Measurements from ENCODE around the gene ZNF276.
"Not testable (repeated sequence)": the region's sequence is repeated elsewhere in the genome, so short reads cannot be mapped to it uniquely, and the experiment has no call there.

The ZNF276 gene

DNA sequence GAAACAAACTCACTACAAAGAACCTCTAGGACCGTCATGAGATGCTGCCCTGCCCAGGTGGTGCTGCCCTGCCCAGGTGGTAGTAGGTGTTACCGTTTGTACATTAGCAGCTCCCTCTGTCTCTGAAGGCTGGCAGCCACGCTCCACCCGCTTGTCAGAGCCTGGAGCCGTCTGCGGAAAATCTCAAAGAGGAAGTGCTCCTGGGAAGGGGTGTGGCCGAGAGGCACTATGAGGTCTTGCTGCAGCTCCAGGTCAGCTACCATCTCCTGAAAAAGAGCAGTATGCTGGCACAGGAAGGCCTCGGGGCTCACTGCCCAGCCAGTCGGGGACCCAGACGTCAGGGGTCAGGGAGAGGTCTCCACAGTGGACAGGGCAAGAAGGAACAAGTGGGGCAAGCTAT, 28.3 kb downstream of the ZNF276 start:
- no peak overlapping the region for H3K27ac ChIP-seq (ENCODE audit: insufficient read depth, low read depth, low read length, poor library complexity, severe bottlenecking)
- no peaks in the 10 kb centered on the region for H3K9me3 ChIP-seq (ENCODE audit: control insufficient read depth, low read length)
- H3K4me1 ChIP-seq (ENCODE audit: control insufficient read depth, insufficient read depth, low read length) = no peaks in the 10 kb centered on the region
- peaks cover 14% of the 10 kb centered on the region for H3K36me3 ChIP-seq (ENCODE audit: control insufficient read depth, insufficient read depth, low read length)
- WGBS, 2 experiments = 93 to 94% methylated on average over 10 of the region's 10 CpGs
- no peak overlapping the region for H3K4me3 ChIP-seq (ENCODE audit: insufficient read depth, low read depth, low read length)
- no peaks in the 10 kb centered on the region for H3K27me3 ChIP-seq (ENCODE audit: control insufficient read depth, insufficient read depth, low read length, poor library complexity, severe bottlenecking)

- Histone ChIP-seq H3K4me3 (ENCODE audit: insufficient read depth, low read depth, low read length) (no peak overlapping the region), H3K4me1 (ENCODE audit: control insufficient read depth, insufficient read depth, low read length) (no peaks in the 10 kb centered on the region), H3K36me3 (ENCODE audit: control insufficient read depth, insufficient read depth, low read length) (peaks cover 26% of the 10 kb centered on the region), H3K27ac (ENCODE audit: insufficient read depth, low read depth, low read length, poor library complexity, severe bottlenecking) (no peak overlapping the region), H3K9me3 (ENCODE audit: control insufficient read depth, low read length) (no peaks in the 10 kb centered on the region), H3K27me3 (ENCODE audit: control insufficient read depth, insufficient read depth, low read length, poor library complexity, severe bottlenecking) (no peaks in the 10 kb centered on the region)
- 92 to 93% methylated on average over 26 of the region's 26 CpGs for WGBS, 2 experiments
These were observed 38.5 kb downstream of the ZNF276 start for GRCh38 chr16:89759746-89760340.

- Histone ChIP-seq H3K27ac (ENCODE audit: insufficient read depth, low read depth, low read length, poor library complexity, severe bottlenecking) (no peak overlapping the region), H3K4me1 (ENCODE audit: control insufficient read depth, insufficient read depth, low read length) (no peaks in the 10 kb centered on the region), H3K27me3 (ENCODE audit: control insufficient read depth, insufficient read depth, low read length, poor library complexity, severe bottlenecking) (no peaks in the 10 kb centered on the region), H3K9me3 (ENCODE audit: control insufficient read depth, low read length) (no peaks in the 10 kb centered on the region), H3K36me3 (ENCODE audit: control insufficient read depth, insufficient read depth, low read length) (peaks cover 29% of the 10 kb centered on the region), H3K4me3 (ENCODE audit: insufficient read depth, low read depth, low read length) (no peak overlapping the region)
- WGBS, 2 experiments = 95 to 96% methylated on average over 17 of the region's 17 CpGs
These were observed 40.1 kb downstream of the ZNF276 start for GRCh38 chr16:89761304-89761922.

DNA sequence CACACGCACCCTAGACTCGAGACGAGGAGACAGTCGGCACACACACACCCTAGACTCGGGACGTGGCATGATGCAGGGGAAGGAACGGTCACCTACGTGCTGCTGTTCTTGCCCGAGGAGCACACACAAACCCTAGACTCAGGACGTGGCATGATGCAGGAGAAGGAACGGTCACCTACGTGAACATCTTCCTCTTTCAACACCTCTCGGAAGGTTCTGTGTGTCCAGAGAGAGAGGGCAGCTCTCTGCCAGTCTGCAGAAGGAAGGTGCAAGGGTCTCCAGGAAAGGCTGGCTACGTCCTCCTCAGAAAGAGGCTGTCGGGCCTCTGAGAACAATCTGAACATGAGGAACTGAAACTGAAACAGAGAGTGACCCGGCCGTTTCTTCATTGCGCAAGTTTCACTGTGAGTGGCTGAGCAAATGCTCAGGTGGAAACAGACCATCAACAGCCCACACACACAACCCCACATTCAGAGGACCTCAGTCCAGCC, 43.4 kb downstream of the ZNF276 start:
- WGBS, 2 experiments = 94 to 95% methylated on average over 18 of the region's 18 CpGs
- no peaks in the 10 kb centered on the region for H3K4me1 ChIP-seq (ENCODE audit: control insufficient read depth, insufficient read depth, low read length)
- no peak overlapping the region for H3K27ac ChIP-seq (ENCODE audit: insufficient read depth, low read depth, low read length, poor library complexity, severe bottlenecking)
- no peaks in the 10 kb centered on the region for H3K9me3 ChIP-seq (ENCODE audit: control insufficient read depth, low read length)
- peaks cover 37% of the 10 kb centered on the region for H3K36me3 ChIP-seq (ENCODE audit: control insufficient read depth, insufficient read depth, low read length)
- no peaks in the 10 kb centered on the region for H3K27me3 ChIP-seq (ENCODE audit: control insufficient read depth, insufficient read depth, low read length, poor library complexity, severe bottlenecking)
- no peak overlapping the region for H3K4me3 ChIP-seq (ENCODE audit: insufficient read depth, low read depth, low read length)

- H3K4me3 ChIP-seq (ENCODE audit: insufficient read depth, low read depth, low read length) = no peak overlapping the region
- H3K36me3 ChIP-seq (ENCODE audit: control insufficient read depth, insufficient read depth, low read length) = peaks cover 40% of the 10 kb centered on the region
- WGBS, 2 experiments = 94 to 97% methylated on average over 10 of the region's 10 CpGs
- H3K27ac ChIP-seq (ENCODE audit: insufficient read depth, low read depth, low read length, poor library complexity, severe bottlenecking) = no peak overlapping the region
- H3K9me3 ChIP-seq (ENCODE audit: control insufficient read depth, low read length) = no peaks in the 10 kb centered on the region
- H3K27me3 ChIP-seq (ENCODE audit: control insufficient read depth, insufficient read depth, low read length, poor library complexity, severe bottlenecking) = no peaks in the 10 kb centered on the region
- no peaks in the 10 kb centered on the region for H3K4me1 ChIP-seq (ENCODE audit: control insufficient read depth, insufficient read depth, low read length)
These were observed 44.0 kb downstream of the ZNF276 start for GRCh38 chr16:89765292-89765830.

DNA sequence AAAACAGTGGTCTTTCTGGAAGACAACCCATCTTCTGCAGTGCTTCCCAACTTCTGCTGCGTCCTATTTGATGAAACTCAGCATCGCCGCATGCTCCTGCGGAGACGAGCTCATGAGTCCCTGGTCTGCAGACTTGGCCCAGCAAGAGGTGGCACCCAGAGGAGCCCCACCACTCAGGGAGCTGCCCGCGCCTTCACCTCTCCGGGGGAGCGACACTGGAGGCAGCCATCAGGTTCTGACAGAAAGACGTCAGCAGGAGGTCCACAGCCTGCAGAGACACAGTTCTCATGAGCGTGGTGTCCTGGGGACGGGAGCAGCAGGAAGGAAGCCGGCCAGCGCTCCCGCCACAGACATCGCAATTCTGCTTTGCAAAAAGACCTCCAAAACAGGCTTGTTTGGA, 49.0 kb downstream of the ZNF276 start:
- WGBS, 2 experiments = 96 to 97% methylated on average over 16 of the region's 16 CpGs
- H3K4me3 ChIP-seq (ENCODE audit: insufficient read depth, low read depth, low read length) = no peak overlapping the region
- H3K36me3 ChIP-seq (ENCODE audit: control insufficient read depth, insufficient read depth, low read length) = peaks cover 54% of the 10 kb centered on the region
- H3K27me3 ChIP-seq (ENCODE audit: control insufficient read depth, insufficient read depth, low read length, poor library complexity, severe bottlenecking) = no peaks in the 10 kb centered on the region
- H3K27ac ChIP-seq (ENCODE audit: insufficient read depth, low read depth, low read length, poor library complexity, severe bottlenecking) = no peak overlapping the region
- H3K9me3 ChIP-seq (ENCODE audit: control insufficient read depth, low read length) = no peaks in the 10 kb centered on the region
- no peaks in the 10 kb centered on the region for H3K4me1 ChIP-seq (ENCODE audit: control insufficient read depth, insufficient read depth, low read length)

DNA sequence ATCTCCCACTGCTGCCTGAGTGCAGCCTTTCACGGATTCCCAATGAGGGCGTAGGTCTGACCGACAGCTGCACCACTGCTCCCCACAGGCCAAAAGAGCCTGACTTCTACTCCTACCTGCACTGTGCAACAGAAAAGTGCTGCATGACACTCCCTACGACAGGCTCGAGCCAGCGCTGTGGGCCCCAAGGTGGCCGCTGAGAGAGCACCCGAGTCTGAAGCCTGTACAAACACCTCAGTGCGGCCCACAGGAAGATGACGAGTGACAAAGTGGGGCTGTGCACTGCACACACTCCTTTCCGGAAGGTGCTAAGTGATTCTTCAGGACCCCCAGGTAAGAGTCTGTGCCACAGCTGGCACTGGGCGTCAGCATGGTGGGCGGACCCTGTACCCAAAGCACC, 53.9 kb downstream of the ZNF276 start:
- WGBS, 2 experiments = 96% methylated on average over 13 of the region's 13 CpGs
- Histone ChIP-seq H3K9me3 (ENCODE audit: control insufficient read depth, low read length) (no peaks in the 10 kb centered on the region), H3K4me1 (ENCODE audit: control insufficient read depth, insufficient read depth, low read length) (no peaks in the 10 kb centered on the region), H3K27ac (ENCODE audit: insufficient read depth, low read depth, low read length, poor library complexity, severe bottlenecking) (no peak overlapping the region), H3K27me3 (ENCODE audit: control insufficient read depth, insufficient read depth, low read length, poor library complexity, severe bottlenecking) (no peaks in the 10 kb centered on the region), H3K4me3 (ENCODE audit: insufficient read depth, low read depth, low read length) (no peak overlapping the region), H3K36me3 (ENCODE audit: control insufficient read depth, insufficient read depth, low read length) (peaks cover 41% of the 10 kb centered on the region)

- H3K4me1 ChIP-seq (ENCODE audit: control insufficient read depth, insufficient read depth, low read length); H3K9me3 ChIP-seq (ENCODE audit: control insufficient read depth, low read length); H3K4me3 ChIP-seq (ENCODE audit: insufficient read depth, low read depth, low read length); H3K27ac ChIP-seq (ENCODE audit: insufficient read depth, low read depth, low read length, poor library complexity, severe bottlenecking); H3K27me3 ChIP-seq (ENCODE audit: control insufficient read depth, insufficient read depth, low read length, poor library complexity, severe bottlenecking): not testable (repeated sequence)
- 94 to 96% methylated on average over 5 of the region's 5 CpGs for WGBS, 2 experiments
- peaks cover 23% of the 10 kb centered on the region for H3K36me3 ChIP-seq (ENCODE audit: control insufficient read depth, insufficient read depth, low read length)
These were observed 56.9 kb downstream of the ZNF276 start for GRCh38 chr16:89778211-89778610.

DNA sequence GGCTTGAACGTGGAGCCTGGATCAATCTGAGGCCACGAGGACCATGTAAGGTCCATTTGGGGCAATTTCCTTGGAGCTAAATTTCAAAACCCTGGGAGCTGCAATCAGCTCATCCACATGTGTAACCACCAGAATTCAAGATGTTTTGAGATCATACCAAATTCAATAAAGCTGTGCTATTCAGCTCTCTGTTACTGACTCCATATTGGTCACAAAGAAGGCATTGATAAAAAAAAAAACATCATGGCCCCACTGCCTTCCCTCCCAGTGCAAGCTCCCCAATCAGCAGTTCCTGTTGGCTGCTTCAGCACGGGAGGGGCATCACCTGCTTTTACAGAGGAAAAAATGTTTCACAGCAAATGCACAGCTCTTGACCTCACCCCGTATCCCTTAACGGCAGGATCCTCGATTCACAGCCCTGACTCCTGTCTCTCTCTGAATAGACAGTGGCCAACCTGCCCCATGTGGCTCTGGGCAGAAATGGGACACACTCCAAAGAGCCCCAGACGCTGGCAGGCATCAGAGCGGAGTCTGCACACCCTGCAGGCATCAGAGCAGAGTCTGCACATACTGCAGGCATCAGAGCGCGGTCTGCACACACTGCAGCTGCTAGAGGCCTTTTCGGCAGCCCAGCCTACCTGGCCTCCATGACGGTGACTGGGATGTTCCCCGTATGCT, 58.0 kb downstream of the ZNF276 start:
- no peak overlapping the region for H3K27ac ChIP-seq (ENCODE audit: insufficient read depth, low read depth, low read length, poor library complexity, severe bottlenecking)
- peaks cover 22% of the 10 kb centered on the region for H3K36me3 ChIP-seq (ENCODE audit: control insufficient read depth, insufficient read depth, low read length)
- WGBS, 2 experiments = 91 to 92% methylated on average over 13 of the region's 13 CpGs
- H3K4me3 ChIP-seq (ENCODE audit: insufficient read depth, low read depth, low read length) = no peak overlapping the region
- no peaks in the 10 kb centered on the region for H3K4me1 ChIP-seq (ENCODE audit: control insufficient read depth, insufficient read depth, low read length)
- no peaks in the 10 kb centered on the region for H3K27me3 ChIP-seq (ENCODE audit: control insufficient read depth, insufficient read depth, low read length, poor library complexity, severe bottlenecking)
- H3K9me3 ChIP-seq (ENCODE audit: control insufficient read depth, low read length) = no peaks in the 10 kb centered on the region

- 75 to 76% methylated on average over 6 of the region's 6 CpGs for WGBS, 2 experiments
- H3K36me3 ChIP-seq (ENCODE audit: control insufficient read depth, insufficient read depth, low read length) = peaks cover 22% of the 10 kb centered on the region
These were observed 58.6 kb downstream of the ZNF276 start for GRCh38 chr16:89779909-89780305.

More at GRCh38 chr16:89779909-89780305, 58.6 kb downstream of the ZNF276 start:
- Histone ChIP-seq H3K4me1 (ENCODE audit: control insufficient read depth, insufficient read depth, low read length) (no peaks in the 10 kb centered on the region), H3K27ac (ENCODE audit: insufficient read depth, low read depth, low read length, poor library complexity, severe bottlenecking) (no peak overlapping the region), H3K4me3 (ENCODE audit: insufficient read depth, low read depth, low read length) (no peak overlapping the region), H3K9me3 (ENCODE audit: control insufficient read depth, low read length) (no peaks in the 10 kb centered on the region), H3K27me3 (ENCODE audit: control insufficient read depth, insufficient read depth, low read length, poor library complexity, severe bottlenecking) (no peaks in the 10 kb centered on the region)

Data from ectodermal cell (in vitro differentiated cells).